GM18873 (cell line): ENCODE results near the gene MRPS34.

ENCODE experiments used
- ATAC-seq: cut with Tn5 transposase; IDR thresholded peaks from one replicate; pipeline ENCODE4 v1.9.1; 2021; ENCODE audit warnings: mild to moderate bottlenecking, moderate library complexity, moderate number of reproducible peaks; ENCODE audit not compliant: unreplicated experiment, low FRiP score

Gene MRPS34

GRCh38 chr16:1782408-1783264, 9.7 kb upstream of the MRPS34 start, which contains the start of the genes NUBP2 and SPSB3:
Gene NUBP2 (plus strand): TSS chr16:1782960. CDS start chr16:1783021, 61 bp downstream.
Gene SPSB3 (minus strand): TSS chr16:1782571. CDS start chr16:1781483, 1,088 bp downstream.
- peak; percentile 86 for ATAC-seq

- no peak for ATAC-seq
These were observed 8.9 kb upstream of the MRPS34 start for GRCh38 chr16:1781758-1782407.

GRCh38 chr16:1781254-1781653, 8.3 kb upstream of the MRPS34 start:
- no peak for ATAC-seq

GRCh38 chr16:1780677-1781072, 7.7 kb upstream of the MRPS34 start:
- no peak for ATAC-seq

- ATAC-seq = no peak
These were observed 7.1 kb upstream of the MRPS34 start for GRCh38 chr16:1779741-1780676.

GRCh38 chr16:1779234-1779701, 6.3 kb upstream of the MRPS34 start:
- ATAC-seq = no peak

- no peak for ATAC-seq
These were observed 5.6 kb upstream of the MRPS34 start for GRCh38 chr16:1778200-1779179.

- no peak for ATAC-seq
These were observed 4.7 kb upstream of the MRPS34 start for GRCh38 chr16:1777375-1778199.

- no peak for ATAC-seq
These were observed 4.0 kb upstream of the MRPS34 start for GRCh38 chr16:1776991-1777374.

GRCh38 chr16:1776672-1776955, 3.7 kb upstream of the MRPS34 start:
- ATAC-seq = no peak

GRCh38 chr16:1775846-1776671, 3.1 kb upstream of the MRPS34 start:
- ATAC-seq = no peak

GRCh38 chr16:1775006-1775845, 2.3 kb upstream of the MRPS34 start:
- ATAC-seq = no peak

- no peak for ATAC-seq
These were observed 1.5 kb upstream of the MRPS34 start for GRCh38 chr16:1774448-1774780.

GRCh38 chr16:1773703-1774447, 941 bp upstream of the MRPS34 start:
- ATAC-seq = no peak

GRCh38 chr16:1772362-1772907, 499 bp downstream of the MRPS34 start, which contains the start of gene EME2:
Gene EME2 (plus strand): TSS chr16:1772810. CDS start chr16:1773228, 418 bp downstream.
- ATAC-seq = no peak

GRCh38 chr16:1771864-1772361, 1.0 kb downstream of the MRPS34 start:
- no peak for ATAC-seq
